ENCODE results near the gene MICAL2. TPM values are rescaled to one million over a fixed set of nuclear protein-coding genes. Genes with fewer than 3 reads are reported as not detected.

The MICAL2 gene
- total and polyA plus RNA-seq, 2 donors, result 42.5 to 44.1 TPM

DNA sequence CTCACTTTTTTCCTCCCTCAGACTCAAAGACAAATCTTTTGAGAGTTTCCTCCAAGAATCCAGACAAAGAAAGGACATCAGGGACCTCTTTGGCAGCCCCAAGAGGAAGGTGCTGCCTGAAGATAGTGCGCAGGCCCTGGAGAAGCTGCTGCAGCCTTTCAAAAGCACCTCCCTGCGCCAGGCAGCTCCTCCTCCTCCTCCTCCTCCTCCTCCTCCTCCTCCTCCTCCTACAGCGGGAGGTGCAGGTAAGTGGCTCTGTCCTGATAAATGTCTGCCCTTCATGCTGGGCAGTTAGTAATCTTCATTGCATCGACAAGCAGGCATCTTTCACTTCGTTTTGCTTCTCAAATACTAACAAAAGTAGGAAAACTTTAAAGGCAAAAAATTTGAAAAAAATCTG lies 184.2 kb downstream of the MICAL2 start:
- H3K4me3 ChIP-seq (ENCODE audit: low read depth, low read length), result no peak overlapping the region

DNA sequence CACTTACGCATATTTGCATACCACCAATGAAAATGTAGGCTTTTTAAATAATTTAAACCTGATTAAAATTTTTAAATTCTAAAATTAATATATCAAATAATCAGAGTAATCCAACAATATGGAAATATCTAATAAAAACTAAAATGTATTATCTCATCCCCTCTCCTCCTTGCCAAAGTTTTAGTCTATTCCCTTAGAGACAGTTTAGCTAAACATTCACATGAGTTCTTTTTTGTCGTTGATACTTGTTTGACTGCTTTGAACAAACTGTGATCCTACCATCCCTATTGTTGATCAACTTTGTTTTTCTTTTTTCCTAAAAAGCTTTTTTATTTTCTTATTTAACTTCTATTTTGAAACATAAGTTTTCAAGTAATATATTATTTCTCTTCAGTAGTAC lies 185.6 kb downstream of the MICAL2 start:
- H3K4me1 ChIP-seq (ENCODE audit: insufficient read depth), result no peaks in the 10 kb centered on the region
- peaks cover 2% of the 10 kb centered on the region for H3K36me3 ChIP-seq (ENCODE audit: insufficient read depth)
- 63% methylated on average over 2 of the region's 2 CpGs for WGBS
- H3K27ac ChIP-seq (ENCODE audit: low read depth), result no peak overlapping the region
- no peak overlapping the region for H3K4me3 ChIP-seq (ENCODE audit: low read depth, low read length)
- no peak for DNase-seq (ENCODE audit: extremely low spot score)

More for the DNA sequence above, 184.2 kb downstream of the MICAL2 start:
- H3K27ac ChIP-seq (ENCODE audit: low read depth), result no peak overlapping the region
- WGBS, result 92% methylated on average over 5 of the region's 5 CpGs
- peaks cover 2% of the 10 kb centered on the region for H3K36me3 ChIP-seq (ENCODE audit: insufficient read depth)
- no peaks in the 10 kb centered on the region for H3K4me1 ChIP-seq (ENCODE audit: insufficient read depth)
- no peak for DNase-seq (ENCODE audit: extremely low spot score)

DNA sequence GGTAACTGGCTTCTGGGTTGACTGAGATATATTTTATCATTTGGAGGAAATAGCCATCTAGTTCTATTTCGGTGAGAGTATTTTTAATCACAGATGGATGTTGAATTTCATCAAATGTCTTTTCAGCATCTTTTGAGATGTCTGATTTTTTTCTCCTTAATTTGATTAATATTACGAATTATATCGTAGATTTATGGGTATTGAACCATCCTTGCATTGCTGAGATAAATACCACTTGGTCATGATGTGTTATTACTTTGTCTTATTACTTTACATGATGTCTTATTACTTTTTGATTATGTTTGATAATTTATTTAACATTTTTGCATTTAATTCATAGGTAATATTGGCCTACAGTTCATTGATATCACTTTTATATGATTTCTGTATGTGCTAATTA lies 188.2 kb downstream of the MICAL2 start:
- DNase-seq (ENCODE audit: extremely low spot score), result no peak

DNA sequence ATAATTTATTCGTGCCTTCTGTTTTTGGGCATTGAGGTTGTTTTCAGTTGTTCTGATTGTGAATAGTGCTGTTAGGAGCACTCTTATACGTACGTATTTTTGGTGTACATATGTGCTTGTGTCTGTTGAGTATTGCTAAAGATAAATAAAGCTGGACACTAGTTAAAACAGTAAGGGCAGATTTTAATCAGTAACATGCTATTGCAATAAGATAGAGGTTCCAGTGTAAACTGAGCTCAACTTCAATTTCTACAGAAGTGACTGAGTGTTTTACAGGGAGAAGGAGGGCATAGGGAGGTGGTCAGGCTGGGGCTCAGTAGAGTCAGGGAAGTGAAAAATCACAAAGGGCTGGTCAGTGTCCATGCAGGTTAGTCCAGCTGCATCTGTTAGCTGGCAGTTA lies 191.0 kb downstream of the MICAL2 start:
- H3K27ac ChIP-seq (ENCODE audit: low read depth), result no peak overlapping the region
- peaks cover 2% of the 10 kb centered on the region for H3K36me3 ChIP-seq (ENCODE audit: insufficient read depth)
- H3K4me1 ChIP-seq (ENCODE audit: insufficient read depth), result no peaks in the 10 kb centered on the region
- 84% methylated on average over 3 of the region's 3 CpGs for WGBS
- no peak overlapping the region for H3K4me3 ChIP-seq (ENCODE audit: low read depth, low read length)
- no peak for DNase-seq (ENCODE audit: extremely low spot score)

More for the DNA sequence above, 188.2 kb downstream of the MICAL2 start:
- 95% methylated on average over 3 of the region's 3 CpGs for WGBS
- Histone ChIP-seq H3K4me1 (ENCODE audit: insufficient read depth) (no peaks in the 10 kb centered on the region), H3K36me3 (ENCODE audit: insufficient read depth) (peaks cover 2% of the 10 kb centered on the region), H3K4me3 (ENCODE audit: low read depth, low read length) (no peak overlapping the region), H3K27ac (ENCODE audit: low read depth) (no peak overlapping the region)

DNA sequence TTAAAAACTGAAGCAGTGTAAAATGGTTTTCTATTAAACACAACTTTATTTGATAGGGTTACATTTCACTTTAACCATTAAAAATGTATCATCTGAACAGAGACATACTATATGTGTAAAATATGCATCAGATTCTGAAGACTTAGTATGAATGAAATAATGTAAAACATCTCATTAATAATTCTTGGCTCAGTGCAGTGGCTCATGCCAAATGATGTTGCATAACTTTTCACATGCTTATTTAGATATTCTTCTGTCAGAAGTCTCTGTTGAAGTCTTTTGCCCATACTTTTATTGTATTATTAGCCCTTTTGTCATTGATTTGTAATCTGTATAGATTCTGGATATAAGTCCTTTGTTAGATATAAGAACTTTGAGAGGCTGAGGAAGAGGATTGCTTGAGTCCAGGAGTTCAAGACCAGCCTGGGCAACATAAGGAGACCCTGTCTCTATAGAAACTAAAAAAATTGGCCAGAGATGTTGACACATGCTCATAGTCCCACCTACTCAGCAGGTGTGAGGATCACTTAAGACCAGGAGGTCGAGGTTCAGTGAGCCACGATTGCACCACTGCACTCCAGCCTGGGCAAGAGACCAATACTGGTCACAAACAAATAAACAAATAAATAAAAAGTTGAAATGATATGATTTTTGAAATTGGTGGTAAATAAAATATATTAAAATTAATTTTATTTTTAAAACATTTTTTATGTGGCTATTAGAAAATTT lies 193.2 kb downstream of the MICAL2 start:
- DNase-seq (ENCODE audit: extremely low spot score), result no peak
- 87% methylated on average over 2 of the region's 2 CpGs for WGBS
- no peak overlapping the region for H3K4me3 ChIP-seq (ENCODE audit: low read depth, low read length)
- H3K4me1 ChIP-seq (ENCODE audit: insufficient read depth), result no peaks in the 10 kb centered on the region
- no peaks in the 10 kb centered on the region for H3K36me3 ChIP-seq (ENCODE audit: insufficient read depth)
- H3K27ac ChIP-seq (ENCODE audit: low read depth), result no peak overlapping the region

DNA sequence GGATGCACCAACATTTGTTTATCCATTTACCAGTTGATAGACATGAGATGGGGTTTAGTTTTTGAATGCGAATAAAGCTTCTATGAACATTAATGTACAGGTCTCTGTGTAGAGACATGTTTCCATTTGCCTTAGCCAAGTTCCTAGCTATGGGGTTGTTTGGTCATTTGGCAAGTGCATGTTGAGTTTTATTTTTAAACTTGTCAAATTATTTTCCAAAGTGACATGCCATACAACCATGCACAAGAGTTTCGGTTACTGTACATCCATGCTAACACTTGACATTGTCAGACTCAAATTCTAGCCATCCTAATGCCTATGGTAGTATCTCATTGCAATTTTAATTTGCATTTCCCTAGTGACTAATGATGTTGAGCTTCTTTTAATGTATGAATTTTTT lies 196.4 kb downstream of the MICAL2 start:
- 95% methylated on average over 2 of the region's 2 CpGs for WGBS
- no peak for DNase-seq (ENCODE audit: extremely low spot score)
- no peak overlapping the region for H3K4me3 ChIP-seq (ENCODE audit: low read depth, low read length)
- H3K36me3 ChIP-seq (ENCODE audit: insufficient read depth), result no peaks in the 10 kb centered on the region
- no peak overlapping the region for H3K27ac ChIP-seq (ENCODE audit: low read depth)
- no peaks in the 10 kb centered on the region for H3K4me1 ChIP-seq (ENCODE audit: insufficient read depth)

DNA sequence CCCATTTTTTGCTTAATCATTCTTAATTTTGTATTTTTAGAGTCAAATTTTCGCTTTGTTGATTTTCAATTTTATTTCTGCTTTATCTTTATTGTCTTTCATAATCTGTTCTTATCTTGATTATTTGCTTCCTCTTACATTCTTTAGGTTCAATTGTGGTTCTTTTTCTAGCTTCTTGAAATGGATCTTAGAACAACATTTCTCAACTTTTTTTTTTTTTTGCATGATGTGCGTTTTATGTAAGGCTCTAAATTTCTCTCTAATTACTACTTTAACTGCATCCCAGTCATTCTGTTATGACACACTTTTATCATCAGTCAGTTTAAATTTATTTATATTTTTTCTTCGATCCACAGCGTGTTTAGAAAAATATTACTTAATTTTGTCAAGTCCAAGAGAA lies 201.7 kb downstream of the MICAL2 start:
- no peak overlapping the region for H3K4me3 ChIP-seq (ENCODE audit: low read depth, low read length)
- H3K4me1 ChIP-seq (ENCODE audit: insufficient read depth), result no peaks in the 10 kb centered on the region
- 80% methylated on average over 4 of the region's 4 CpGs for WGBS
- no peak for DNase-seq (ENCODE audit: extremely low spot score)
- H3K36me3 ChIP-seq (ENCODE audit: insufficient read depth), result no peaks in the 10 kb centered on the region
- no peak overlapping the region for H3K27ac ChIP-seq (ENCODE audit: low read depth)

Small RNA genes within 50 kb of the gene (small RNA-seq; reads per million reads assigned to genes)
- gene MIR6124, result not detected

Other genes starting within 250 kb of the MICAL2 start
- gene DKK3, start 102.0 kb upstream of the MICAL2 start, total RNA-seq, result 173 TPM
- gene DKK3, start 102.0 kb upstream of the MICAL2 start, polyA plus RNA-seq, result 100 TPM